Inflammatory macrophage treated with lipopolysaccharide for 4 hours (primary cell): Measurements from ENCODE around the gene PI3.

Experiments
- DNase-seq: peaks from one replicate; pipeline ENCODE4 v3.0.0-alpha.2; 2020

Gene PI3

GRCh38 chr20:45189067-45189609 lies 14.4 kb downstream of the PI3 start:
- DNase-seq, result no peak

GRCh38 chr20:45189861-45190260 lies 15.2 kb downstream of the PI3 start:
- DNase-seq, result no peak

DNA sequence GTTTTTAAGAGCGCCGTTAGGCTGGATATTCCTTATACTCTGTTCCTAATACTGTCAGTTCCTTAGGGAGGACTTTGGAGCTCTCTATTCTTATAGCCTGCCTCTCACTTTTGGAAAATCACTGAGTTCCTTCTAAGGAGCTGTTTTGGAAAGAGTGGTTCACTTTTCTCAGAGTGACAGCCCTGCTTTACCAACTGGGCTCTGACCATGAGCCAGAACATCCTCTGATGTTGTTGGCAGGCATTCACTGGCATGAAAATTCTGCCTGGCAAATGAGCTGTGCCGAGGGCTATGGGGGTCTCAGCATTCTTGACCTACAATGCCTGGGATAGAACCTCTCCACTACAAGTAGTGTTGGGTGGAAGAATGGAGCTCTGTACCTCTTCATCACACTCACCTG lies 17.2 kb downstream of the PI3 start:
- no peak for DNase-seq

DNA sequence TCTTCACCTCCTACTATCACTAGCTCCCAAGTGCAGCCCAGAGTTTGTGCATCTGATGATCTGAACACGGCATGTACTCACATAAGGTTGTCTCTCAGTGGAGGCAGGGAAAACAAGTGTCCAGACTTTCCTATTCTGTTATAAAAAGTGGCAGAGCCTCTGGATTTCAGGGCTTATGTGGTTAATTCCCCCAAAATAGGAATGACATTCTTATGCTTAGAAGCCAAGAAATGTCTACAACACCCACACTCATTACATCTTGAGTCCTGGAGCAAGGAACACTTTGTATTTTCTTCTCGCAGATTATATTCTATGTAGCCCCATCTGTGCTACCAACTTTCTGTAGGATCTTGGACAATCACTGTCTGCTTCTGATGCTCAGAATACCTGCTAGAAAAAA lies 18.6 kb downstream of the PI3 start:
- DNase-seq, result no peak

DNA sequence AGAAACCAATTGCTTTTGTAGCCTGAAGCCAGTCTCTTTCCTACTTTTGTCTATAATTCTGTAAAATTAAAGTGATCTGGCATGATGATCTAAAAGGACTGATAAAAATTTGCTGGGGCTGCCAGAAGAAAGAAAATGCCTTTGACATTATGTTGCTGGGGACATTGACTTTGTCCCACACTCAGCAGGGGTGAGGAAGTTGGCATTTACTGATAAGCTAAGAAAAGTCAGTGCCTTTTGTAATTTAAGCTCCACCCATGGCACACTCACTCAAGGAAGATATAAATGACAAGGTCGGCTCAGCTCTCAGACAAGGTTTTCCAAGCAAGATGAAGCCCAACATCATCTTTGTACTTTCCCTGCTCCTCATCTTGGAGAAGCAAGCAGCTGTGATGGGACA lies 32.0 kb downstream of the PI3 start, which contains the start of gene SEMG1:
SEMG1 (plus strand) TSS at position 309 of the 400 bp plus-strand sequence; CDS start at position 330, 21 bp downstream.
- DNase-seq, result no peak

DNA sequence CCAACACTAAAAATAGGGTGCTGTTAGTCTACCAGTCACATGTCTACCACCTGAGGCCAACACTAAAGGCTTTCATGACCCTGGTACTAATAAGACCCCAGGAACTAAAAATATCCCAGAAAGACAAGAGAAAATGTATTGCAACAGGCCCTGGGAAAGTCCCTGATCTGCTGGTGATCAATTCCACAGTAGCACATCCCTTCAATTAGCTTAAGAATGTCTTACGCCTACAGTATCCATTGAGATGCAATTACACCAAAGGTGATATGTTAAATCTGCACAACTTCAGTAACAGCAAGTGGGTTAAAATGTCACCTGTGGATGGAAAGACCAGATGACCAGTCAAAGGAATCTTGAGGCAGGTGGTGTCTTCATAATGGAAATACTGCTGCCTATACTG lies 35.2 kb downstream of the PI3 start:
- no peak for DNase-seq

- DNase-seq, result no peak
Observed at GRCh38 chr20:45211569-45212474, 37.1 kb downstream of the PI3 start.

DNA sequence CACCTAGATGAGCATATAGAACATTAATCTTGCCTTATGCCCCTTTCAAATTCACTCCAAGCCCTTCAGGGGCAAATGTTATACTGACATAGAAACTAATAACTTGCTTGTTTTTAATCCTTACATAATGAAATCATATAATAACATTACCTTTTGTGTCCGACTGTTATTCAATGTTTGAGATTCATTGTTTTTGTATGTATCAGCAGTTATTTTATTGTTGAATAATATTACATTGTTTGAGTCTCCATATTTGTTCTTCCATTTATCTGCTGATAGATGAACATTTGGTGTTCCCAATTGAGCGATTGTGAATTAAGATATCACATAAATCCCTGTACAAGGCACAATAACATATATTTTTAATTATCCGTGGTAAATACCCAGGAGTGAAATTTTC lies 38.1 kb downstream of the PI3 start:
- DNase-seq, result no peak

DNA sequence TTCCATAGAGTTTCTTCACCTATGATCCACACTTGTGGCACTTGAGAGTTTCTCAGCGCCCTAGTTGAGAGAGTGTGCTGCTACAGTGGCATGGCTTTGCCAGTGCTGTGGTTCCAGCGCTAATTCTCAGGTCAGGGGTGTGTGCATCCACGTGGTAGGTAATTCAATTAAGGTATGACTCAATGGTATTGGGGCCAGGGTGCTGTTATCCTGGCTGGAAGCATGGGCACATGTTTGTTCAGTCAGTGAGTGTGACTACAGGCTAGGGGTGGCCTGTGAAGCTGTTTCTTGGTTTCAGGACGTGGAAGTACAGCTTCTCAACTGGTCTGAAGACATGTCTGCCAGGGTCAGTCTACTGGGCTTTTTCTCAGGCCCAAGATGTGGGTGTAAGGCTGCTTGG lies 43.4 kb downstream of the PI3 start:
- DNase-seq, result no peak

DNA sequence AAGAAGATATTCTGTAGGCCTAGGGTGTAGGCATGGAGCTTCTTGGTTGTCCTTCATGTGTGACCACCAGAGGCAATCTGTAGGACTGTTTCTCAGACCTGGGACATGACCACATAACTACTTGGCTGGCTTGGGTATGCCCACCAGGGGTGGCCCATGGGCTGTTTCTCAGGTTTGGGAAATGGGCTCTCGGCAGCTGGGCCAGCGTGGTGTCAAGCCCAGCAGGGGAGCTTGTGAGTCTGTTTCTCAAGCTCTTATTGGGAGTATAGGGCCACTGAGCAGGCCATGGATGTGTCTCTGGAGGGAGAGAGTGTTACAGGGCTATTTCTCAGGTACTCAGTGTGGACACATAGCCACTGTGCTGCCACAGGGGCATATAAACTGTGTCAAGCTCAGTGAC lies 43.9 kb downstream of the PI3 start:
- no peak for DNase-seq

DNA sequence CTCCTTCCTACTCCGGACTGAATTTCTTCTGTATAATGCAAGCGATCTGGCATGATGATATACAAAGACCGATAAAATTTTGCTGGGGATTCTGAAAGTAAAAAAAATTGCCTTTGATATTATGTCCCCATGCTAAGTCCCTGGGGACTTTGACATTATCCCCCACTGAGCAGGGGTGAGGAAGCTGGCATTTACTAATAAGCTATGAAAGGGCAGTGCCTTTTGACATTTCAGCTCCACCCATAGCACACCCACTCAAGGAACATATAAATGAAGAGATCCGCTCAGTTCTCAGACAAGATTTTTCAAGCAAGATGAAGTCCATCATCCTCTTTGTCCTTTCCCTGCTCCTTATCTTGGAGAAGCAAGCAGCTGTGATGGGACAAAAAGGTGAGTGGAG lies 46.4 kb downstream of the PI3 start, which contains the start of gene SEMG2:
SEMG2 (plus strand) TSS at position 298 of the 400 bp plus-strand sequence; CDS start at position 315, 17 bp downstream.
- no peak for DNase-seq

DNA sequence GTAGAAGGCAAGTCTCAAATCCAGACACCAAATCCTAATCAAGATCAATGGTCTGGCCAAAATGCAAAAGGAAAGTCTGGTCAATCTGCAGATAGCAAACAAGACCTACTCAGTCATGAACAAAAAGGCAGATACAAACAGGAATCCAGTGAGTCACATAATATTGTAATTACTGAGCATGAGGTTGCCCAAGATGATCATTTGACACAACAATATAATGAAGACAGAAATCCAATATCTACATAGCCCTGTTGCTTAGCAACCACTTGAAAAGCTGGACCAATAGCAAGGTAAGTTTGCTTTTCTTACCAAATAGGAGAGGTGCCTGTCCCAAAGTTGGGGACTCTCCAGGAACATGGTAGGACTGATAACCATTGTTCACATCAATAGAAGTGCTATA lies 48.4 kb downstream of the PI3 start:
- no peak for DNase-seq
